CD14-positive monocyte (primary cell): ENCODE measurements around the gene CSTF3. TPM values are rescaled to one million over a fixed set of nuclear protein-coding genes. Genes with fewer than 3 reads are reported as not detected.

Source experiments
- DNase-seq, 3 donors: peaks; one replicate each; pipeline ENCODE4 v3.0.0-alpha.2; 2011 to 2022
- H2AFZ ChIP-seq: 2 replicates; pipeline ENCODE4 v1.6.0; 2012; ENCODE audit warnings: mild to moderate bottlenecking, low read depth, low read length, inconsistent platforms; ENCODE audit not compliant: insufficient read depth, poor library complexity, severe bottlenecking
- H3K27ac ChIP-seq, 2 donors: 1 replicate in 1 of 2; 2 replicates in 1 of 2; pipeline ENCODE4 v1.5.1; 2012 to 2013; ENCODE audit warnings: low read length in 2 of 2, control low read depth in 1 of 2, inconsistent platforms in 1 of 2, low read depth in 1 of 2, mild to moderate bottlenecking in 1 of 2
- H3K27me3 ChIP-seq, 2 donors: one replicate each; pipeline versions ENCODE4 v1.6.0 to v1.6.1; 2011 to 2013; ENCODE audit warnings: low read length in 2 of 2; ENCODE audit not compliant: control insufficient read depth in 2 of 2, insufficient read depth in 2 of 2
- H3K36me3 ChIP-seq, 2 donors: replicated peaks in 1 of 2; 1 replicate in 1 of 2; 2 replicates in 1 of 2; pipeline versions ENCODE4 v1.5.1 to v1.6.1; 2012 to 2013; ENCODE audit warnings: low read length in 2 of 2, control low read depth in 1 of 2, inconsistent platforms in 1 of 2, mild to moderate bottlenecking in 1 of 2; ENCODE audit not compliant: insufficient read depth in 2 of 2, control insufficient read depth in 1 of 2
- H3K4me1 ChIP-seq, 2 donors: 1 replicate in 1 of 2; 2 replicates in 1 of 2; pipeline versions ENCODE4 v1.5.1 to v1.6.1; 2012 to 2013; ENCODE audit warnings: low read length in 2 of 2, control low read depth in 1 of 2, inconsistent platforms in 1 of 2, mild to moderate bottlenecking in 1 of 2, moderate library complexity in 1 of 2; ENCODE audit not compliant: insufficient read depth in 2 of 2, control insufficient read depth in 1 of 2
- H3K4me2 ChIP-seq: replicated peaks from 2 replicates; pipeline ENCODE3; 2012; ENCODE audit warnings: low read length, moderate library complexity, mild to moderate bottlenecking; ENCODE audit not compliant: poor library complexity, severe bottlenecking; ENCODE audit errors: extremely low read depth
- H3K4me3 ChIP-seq, 3 experiments: fragments of 200-600 bp in 1 of 3; sonication (generic) in 1 of 3; replicated peaks in 1 of 3; 1 replicate in 2 of 3; 2 replicates in 1 of 3; pipeline ENCODE4 v1.5.1; 2011 to 2013; ENCODE audit warnings: low read length in 3 of 3, mild to moderate bottlenecking in 3 of 3, control low read depth in 2 of 3, low read depth in 2 of 3, inconsistent platforms in 1 of 3, moderate library complexity in 1 of 3
- H3K79me2 ChIP-seq: 2 replicates; pipeline ENCODE4 v1.6.0; 2012; ENCODE audit warnings: mild to moderate bottlenecking, control low read depth, inconsistent platforms, low read length, moderate library complexity; ENCODE audit not compliant: insufficient read depth
- H3K9ac ChIP-seq: 2 replicates; pipeline ENCODE4 v1.6.0; 2017; ENCODE audit warnings: low read length, mild to moderate bottlenecking; ENCODE audit not compliant: insufficient read depth, poor library complexity, severe bottlenecking
- H3K9me3 ChIP-seq, 2 donors: replicated peaks in 1 of 2; 1 replicate in 1 of 2; 2 replicates in 1 of 2; pipeline versions ENCODE4 v1.5.1 to v1.6.1; 2012 to 2013; ENCODE audit warnings: low read length in 2 of 2, control low read depth in 1 of 2; ENCODE audit not compliant: control insufficient read depth in 1 of 2, insufficient read depth in 1 of 2
- H4K20me1 ChIP-seq: 2 replicates; pipeline ENCODE4 v1.6.0; 2012; ENCODE audit warnings: mild to moderate bottlenecking, low read length, control low read depth, moderate library complexity; ENCODE audit not compliant: insufficient read depth
- H3K27ac Mint-ChIP-seq, 7 donors: one replicate each; pipeline ENCODE4 v1.8.0; 2020; ENCODE audit warnings: mild to moderate bottlenecking in 7 of 7, mixed read lengths in 7 of 7, moderate library complexity in 6 of 7, inconsistent platforms in 2 of 7
- H3K27me3 Mint-ChIP-seq, 3 donors: one replicate each; pipeline ENCODE4 v1.8.0; 2021 to 2022; ENCODE audit warnings: low read depth in 3 of 3, mild to moderate bottlenecking in 3 of 3, mixed read lengths in 3 of 3, moderate library complexity in 3 of 3, inconsistent platforms in 1 of 3
- H3K36me3 Mint-ChIP-seq, 2 donors: one replicate each; pipeline ENCODE4 v1.8.0; 2020; ENCODE audit warnings: mixed read lengths in 2 of 2, inconsistent platforms in 1 of 2, mild to moderate bottlenecking in 1 of 2
- H3K4me1 Mint-ChIP-seq: one replicate; pipeline ENCODE4 v1.8.0; 2020; ENCODE audit warnings: mild to moderate bottlenecking, mixed read lengths
- H3K4me3 Mint-ChIP-seq, 2 donors: one replicate each; pipeline ENCODE4 v1.8.0; 2020; ENCODE audit warnings: mild to moderate bottlenecking in 2 of 2, mixed read lengths in 2 of 2, moderate library complexity in 1 of 2
- H3K9me3 Mint-ChIP-seq, 7 donors: one replicate each; pipeline ENCODE4 v1.8.0; 2020 to 2022; ENCODE audit warnings: mixed read lengths in 7 of 7, mild to moderate bottlenecking in 6 of 7, moderate library complexity in 6 of 7, inconsistent platforms in 2 of 7
- CTCF ChIP-seq: fragments of 200-600 bp; IDR thresholded peaks from one replicate; pipeline ENCODE4 v1.8.0; 2022; ENCODE audit warnings: antibody characterized with exemption, mild to moderate bottlenecking
- WGBS: methylation state at CpG from one replicate; pipeline ENCODE4 v1.1.5; 2013; ENCODE audit warnings: missing lambda C conversion rate; ENCODE audit not compliant: insufficient coverage; 5-methylcytosine and 5-hydroxymethylcytosine counted together
- intact Hi-C, 2 donors: fragments of 100-400 bp; cut with micrococcal nuclease; formaldehyde crosslinking; loops; one replicate each; pipeline versions ENCODE4 v1.15.0 to v1.15.1; 2023
- polyA plus RNA-seq, 3 donors: library from polyadenylated mRNA; depleted of rRNA in 1 of 3; unstranded in 2 of 3; stranded (reverse) in 1 of 3; fragments of 300-500 nt in 2 of 3; fragments of >200 nt in 1 of 3; fragmentation: Illumina TruSeq in 2 of 3; gene quantifications; 1 replicate in 2 of 3; 2 replicates in 1 of 3; pipeline ENCODE4 v1.2.3, GENCODE V29; 2012 to 2021

CSTF3 gene
- polyA plus RNA-seq, 3 donors: 6.9 to 12.1 (median 7.1) TPM

- Histone ChIP-seq H3K4me2 (no peak overlapping the region), H3K4me3 (no peak overlapping the region), H3K36me3 (peaks cover 21 to 43% of the 10 kb centered on the region in 2 donors), H3K27ac (no peak overlapping the region), H3K4me1 (peaks cover 17 to 19% of the 10 kb centered on the region in 2 donors), H2AFZ (no peak overlapping the region), H3K9me3 (no peaks in the 10 kb centered on the region), H3K9ac (no peak overlapping the region), H4K20me1 (no peaks in the 10 kb centered on the region), H3K27me3 (no peaks in the 10 kb centered on the region), H3K79me2 (peaks cover 5% of the 10 kb centered on the region)
- H3K36me3 Mint-ChIP-seq: peaks cover 18 to 20% of the 10 kb centered on the region in 2 donors
- no peak overlapping the region for H3K4me3 Mint-ChIP-seq
- intact Hi-C loops: no loop called here
- H3K9me3 Mint-ChIP-seq: no peaks in the 10 kb centered on the region
- H3K27ac Mint-ChIP-seq: peak overlapping the region in 1 of 7 donors; percentile 8
- DNase-seq: no peak
- TF ChIP-seq CTCF: no peak
- WGBS: no CpG with 5 or more reads among the region's 4 CpGs
- peaks cover 24% of the 10 kb centered on the region for H3K4me1 Mint-ChIP-seq
- H3K27me3 Mint-ChIP-seq: no peaks in the 10 kb centered on the region
Measured at GRCh38 chr11:33135768-33136443, 25.4 kb downstream of the CSTF3 start.

- Mint-ChIP-seq H3K36me3 (peaks cover 13 to 15% of the 10 kb centered on the region in 2 donors), H3K4me1 (peaks cover 24% of the 10 kb centered on the region), H3K27me3 (no peaks in the 10 kb centered on the region), H3K27ac (peak overlapping the region in 2 of 7 donors; percentile 8 to 90), H3K9me3 (no peaks in the 10 kb centered on the region), H3K4me3 (no peak overlapping the region)
- WGBS: no CpG with 5 or more reads among the region's 1 CpG
- no peak for DNase-seq
- TF ChIP-seq CTCF: no peak
- Histone ChIP-seq H3K4me1 (peaks cover 17 to 19% of the 10 kb centered on the region in 2 donors), H3K9me3 (no peaks in the 10 kb centered on the region), H3K4me2 (no peak overlapping the region), H3K36me3 (peaks cover 17 to 37% of the 10 kb centered on the region in 2 donors), H3K79me2 (peaks cover 4% of the 10 kb centered on the region), H2AFZ (no peak overlapping the region), H4K20me1 (no peaks in the 10 kb centered on the region), H3K4me3 (no peak overlapping the region), H3K9ac (no peak overlapping the region), H3K27me3 (no peaks in the 10 kb centered on the region), H3K27ac (peak overlapping the region in 1 of 2 donors; percentile 72)
- intact Hi-C loops: no loop called here
Measured at GRCh38 chr11:33135216-33135615, 26.1 kb downstream of the CSTF3 start.
